ENCODE measurements around the gene ZYG11B. TPM values are rescaled to one million over a fixed set of nuclear protein-coding genes. Genes with fewer than 3 reads are reported as not detected.

ZYG11B gene
- polyA plus RNA-seq, 1 donor (not counting 4 experiments of a cell fraction or from before 2014, with no cell fraction given) = 13.4 TPM

- H3K9me1 ChIP-seq (ENCODE audit: control insufficient read depth, extremely low read depth, insufficient read depth, low read length) = no peaks in the 10 kb centered on the region
- H2AFZ ChIP-seq (ENCODE audit: control insufficient read depth, low read length) = no peak overlapping the region
- no peak overlapping the region for H3K9ac ChIP-seq (ENCODE audit: control insufficient read depth, extremely low read depth, insufficient read depth, low read length)
- no peaks in the 10 kb centered on the region for H3K9me3 ChIP-seq (ENCODE audit: control insufficient read depth, low read depth, low read length)
- TF ChIP-seq CTCF (optimal IDR thresholded peaks at IDR 0.05 in 1 of 3, IDR thresholded peaks at IDR 0.05 in 1 of 3, conservative IDR thresholded peaks at IDR 0.05 in 1 of 3; ENCODE audit: extremely low read depth in 1 of 3, insufficient read depth in 2 of 3, low read length in 3 of 3) = peak in 1 of 3 experiments; percentile 20
- no peak for TF ChIP-seq EZH2 (IDR thresholded peaks at IDR 0.05; ENCODE audit: low read length)
- no peak overlapping the region for H3K4me2 ChIP-seq (ENCODE audit: control insufficient read depth, extremely low read depth, insufficient read depth, low read depth, low read length)
- no peaks in the 10 kb centered on the region for H3K79me2 ChIP-seq (ENCODE audit: control insufficient read depth, insufficient read depth, low read length)
- H3K27ac ChIP-seq (ENCODE audit: control insufficient read depth, insufficient read depth, low read length) = no peak overlapping the region
- H3K4me1 ChIP-seq (ENCODE audit: control insufficient read depth, extremely low read depth, insufficient read depth, low read length) = no peaks in the 10 kb centered on the region
- H3K36me3 ChIP-seq (ENCODE audit: control insufficient read depth in 2 of 2, extremely low read depth in 1 of 2, insufficient read depth in 2 of 2, low read length in 2 of 2) = peaks cover 0 to 3% of the 10 kb centered on the region in 2 experiments
- dilution Hi-C loops (cut with MboI; ENCODE audit: extremely low pct_ligation_motif_present, low sequenced_read_pairs) = no loop called here
- no peak for DNase-seq (ENCODE audit: low read depth, low spot score)
- H3K4me3 ChIP-seq (ENCODE audit: control insufficient read depth in 2 of 3, extremely low read depth in 1 of 3, insufficient read depth in 2 of 3, low read depth in 1 of 3, low read length in 3 of 3) = no peak overlapping the region
- FAIRE-seq = no peak
- H4K20me1 ChIP-seq (ENCODE audit: control insufficient read depth, extremely low read depth, insufficient read depth, low read length) = no peaks in the 10 kb centered on the region
- H3K27me3 ChIP-seq (ENCODE audit: control insufficient read depth, extremely low read depth, insufficient read depth, low read length) = no peaks in the 10 kb centered on the region
Measured at GRCh38 chr1:52825868-52826267, 99.6 kb downstream of the ZYG11B start.

GRCh38 chr1:52834798-52835197, 108.5 kb downstream of the ZYG11B start:
- H3K27ac ChIP-seq (ENCODE audit: control insufficient read depth, insufficient read depth, low read length) = no peak overlapping the region
- H3K79me2 ChIP-seq (ENCODE audit: control insufficient read depth, insufficient read depth, low read length) = no peaks in the 10 kb centered on the region
- H4K20me1 ChIP-seq (ENCODE audit: control insufficient read depth, extremely low read depth, insufficient read depth, low read length) = no peaks in the 10 kb centered on the region
- H3K27me3 ChIP-seq (ENCODE audit: control insufficient read depth, extremely low read depth, insufficient read depth, low read length) = no peaks in the 10 kb centered on the region
- H3K9me3 ChIP-seq (ENCODE audit: control insufficient read depth, low read depth, low read length) = no peaks in the 10 kb centered on the region
- no peak overlapping the region for H3K9ac ChIP-seq (ENCODE audit: control insufficient read depth, extremely low read depth, insufficient read depth, low read length)
- H3K36me3 ChIP-seq (ENCODE audit: control insufficient read depth in 2 of 2, extremely low read depth in 1 of 2, insufficient read depth in 2 of 2, low read length in 2 of 2) = no peaks in the 10 kb centered on the region
- dilution Hi-C loops (cut with MboI; ENCODE audit: extremely low pct_ligation_motif_present, low sequenced_read_pairs) = no loop called here
- no peaks in the 10 kb centered on the region for H3K9me1 ChIP-seq (ENCODE audit: control insufficient read depth, extremely low read depth, insufficient read depth, low read length)
- DNase-seq (ENCODE audit: low read depth, low spot score) (no peak), FAIRE-seq (no peak)
- H2AFZ ChIP-seq (ENCODE audit: control insufficient read depth, low read length) = no peak overlapping the region
- no peak overlapping the region for H3K4me2 ChIP-seq (ENCODE audit: control insufficient read depth, extremely low read depth, insufficient read depth, low read depth, low read length)
- H3K4me1 ChIP-seq (ENCODE audit: control insufficient read depth, extremely low read depth, insufficient read depth, low read length) = no peaks in the 10 kb centered on the region
- TF ChIP-seq CTCF (optimal IDR thresholded peaks at IDR 0.05 in 1 of 3, IDR thresholded peaks at IDR 0.05 in 1 of 3, conservative IDR thresholded peaks at IDR 0.05 in 1 of 3; ENCODE audit: extremely low read depth in 1 of 3, insufficient read depth in 2 of 3, low read length in 3 of 3) = no peak
- TF ChIP-seq EZH2 (IDR thresholded peaks at IDR 0.05; ENCODE audit: low read length) = no peak
- H3K4me3 ChIP-seq (ENCODE audit: control insufficient read depth in 2 of 3, extremely low read depth in 1 of 3, insufficient read depth in 2 of 3, low read depth in 1 of 3, low read length in 3 of 3) = no peak overlapping the region

All from keratinocyte (primary cell).